ENCODE results near the gene VTCN1.

DNA sequence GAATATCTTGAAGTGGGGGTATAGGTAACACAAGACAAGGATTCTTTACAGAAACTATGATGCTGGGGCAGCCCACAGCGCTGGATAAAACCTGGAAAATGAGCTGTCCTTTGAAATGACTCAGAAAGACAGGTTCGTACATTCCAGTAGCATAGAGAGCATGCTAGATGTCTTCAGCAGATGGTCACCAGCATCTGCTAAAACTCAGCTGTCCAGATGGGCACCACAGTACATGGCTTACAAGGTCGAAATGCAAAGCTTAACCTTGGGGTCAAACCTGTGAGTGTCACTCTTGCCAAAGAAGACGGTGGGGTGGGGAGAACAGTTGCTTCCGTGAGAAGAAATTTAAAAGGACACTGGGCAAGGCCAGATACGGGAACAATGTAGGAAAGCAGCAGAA is 47.9 kb downstream of the VTCN1 start:
- TF ChIP-seq CEBPB (IDR thresholded peaks at IDR 0.05) (no peak), BHLHE40 (IDR thresholded peaks at IDR 0.05; ENCODE audit: low read depth, low read length) (no peak), ZFP36 (IDR thresholded peaks at IDR 0.05; ENCODE audit: borderline replicate concordance, partially characterized antibody) (no peak), SREBF2 (IDR thresholded peaks at IDR 0.05) (no peak)
- TF ChIP-seq, protein P1, sequence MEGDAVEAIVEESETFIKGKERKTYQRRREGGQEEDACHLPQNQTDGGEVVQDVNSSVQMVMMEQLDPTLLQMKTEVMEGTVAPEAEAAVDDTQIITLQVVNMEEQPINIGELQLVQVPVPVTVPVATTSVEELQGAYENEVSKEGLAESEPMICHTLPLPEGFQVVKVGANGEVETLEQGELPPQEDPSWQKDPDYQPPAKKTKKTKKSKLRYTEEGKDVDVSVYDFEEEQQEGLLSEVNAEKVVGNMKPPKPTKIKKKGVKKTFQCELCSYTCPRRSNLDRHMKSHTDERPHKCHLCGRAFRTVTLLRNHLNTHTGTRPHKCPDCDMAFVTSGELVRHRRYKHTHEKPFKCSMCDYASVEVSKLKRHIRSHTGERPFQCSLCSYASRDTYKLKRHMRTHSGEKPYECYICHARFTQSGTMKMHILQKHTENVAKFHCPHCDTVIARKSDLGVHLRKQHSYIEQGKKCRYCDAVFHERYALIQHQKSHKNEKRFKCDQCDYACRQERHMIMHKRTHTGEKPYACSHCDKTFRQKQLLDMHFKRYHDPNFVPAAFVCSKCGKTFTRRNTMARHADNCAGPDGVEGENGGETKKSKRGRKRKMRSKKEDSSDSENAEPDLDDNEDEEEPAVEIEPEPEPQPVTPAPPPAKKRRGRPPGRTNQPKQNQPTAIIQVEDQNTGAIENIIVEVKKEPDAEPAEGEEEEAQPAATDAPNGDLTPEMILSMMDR (IDR thresholded peaks at IDR 0.05), result no peak

Data from A549 (cell line).